GM12865 (cell line): ENCODE measurements around the gene FOCAD.
A peak's percentile ranks its signal among the peaks of the same experiment; 100 is the strongest.

Source experiments
- DNase-seq: peaks from one replicate; pipeline ENCODE4 v3.0.0; 2010; ENCODE audit warnings: low read depth
- H3K4me3 ChIP-seq: 2 replicates; pipeline ENCODE4 v1.5.1; 2011; ENCODE audit warnings: mild to moderate bottlenecking, low read depth, low read length, control low read depth
- CTCF ChIP-seq: IDR thresholded peaks from 2 replicates; pipeline ENCODE4 v1.5.1; 2011; ENCODE audit warnings: low read length, control low read depth, low read depth, inconsistent platforms; ENCODE audit not compliant: insufficient read depth; ENCODE audit errors: missing control alignments

FOCAD gene

GRCh38 chr9:20804489-20805250 lies 120.6 kb downstream of the FOCAD start:
- no peak for DNase-seq
- no peak for TF ChIP-seq CTCF
- no peak overlapping the region for H3K4me3 ChIP-seq

- DNase-seq, result no peak
- no peak overlapping the region for H3K4me3 ChIP-seq
- no peak for TF ChIP-seq CTCF
Observed at GRCh38 chr9:20805766-20806165, 121.7 kb downstream of the FOCAD start.

GRCh38 chr9:20808002-20808401 lies 123.9 kb downstream of the FOCAD start:
- TF ChIP-seq CTCF, result no peak
- no peak overlapping the region for H3K4me3 ChIP-seq
- DNase-seq, result peak; percentile 21

DNA sequence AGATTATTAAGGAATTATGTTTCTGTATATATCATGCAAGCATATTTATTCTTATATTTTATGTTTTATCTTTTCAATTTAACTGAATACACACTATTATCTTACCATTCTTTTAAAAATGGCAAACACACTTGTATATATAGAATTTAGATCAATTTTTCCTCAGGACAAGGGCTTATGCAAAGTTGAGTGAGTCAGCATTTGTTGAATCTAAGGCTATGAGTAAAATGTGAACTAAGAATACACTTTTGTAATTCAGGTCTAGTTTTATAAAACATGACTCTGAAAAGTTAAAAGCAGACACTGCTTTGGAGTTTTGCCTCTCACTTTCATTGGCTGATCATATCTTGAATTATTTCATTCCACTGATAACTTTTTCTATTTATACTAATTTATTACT lies 127.8 kb downstream of the FOCAD start:
- no peak overlapping the region for H3K4me3 ChIP-seq
- no peak for DNase-seq
- no peak for TF ChIP-seq CTCF

GRCh38 chr9:20815923-20816703 lies 132.1 kb downstream of the FOCAD start:
- TF ChIP-seq CTCF, result no peak
- no peak for DNase-seq
- no peak overlapping the region for H3K4me3 ChIP-seq

DNA sequence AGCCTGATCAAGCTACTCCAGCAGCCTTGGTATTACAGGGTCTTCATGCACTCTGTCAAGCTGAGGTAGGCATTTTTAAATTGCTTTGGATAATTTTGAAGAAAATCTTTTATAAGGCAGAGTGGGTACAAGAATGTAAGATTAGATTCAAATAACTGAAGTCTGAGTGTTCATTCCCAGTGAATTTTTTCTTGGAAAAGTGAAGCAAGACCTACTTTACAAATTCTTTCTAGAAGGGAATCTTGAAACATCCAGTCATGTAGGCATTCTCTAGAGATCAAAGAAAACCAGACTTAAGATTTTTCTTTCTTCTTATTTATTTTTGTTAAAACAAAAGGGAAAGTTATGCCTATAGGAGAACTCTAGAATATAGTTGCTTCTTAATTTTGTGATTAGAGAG lies 139.0 kb downstream of the FOCAD start:
- TF ChIP-seq CTCF, result no peak

More for the DNA sequence above, 139.0 kb downstream of the FOCAD start:
- H3K4me3 ChIP-seq, result no peak overlapping the region
- DNase-seq, result no peak
